Left ventricle myocardium inferior (tissue), 1 donor: Measurements from ENCODE around the gene GABBR2. TPM values are rescaled to one million over a fixed set of nuclear protein-coding genes. Genes with fewer than 3 reads are reported as not detected.

Experiments
- DNase-seq: peaks from one replicate; pipeline ENCODE4 v3.0.0-alpha.2; 2020
- H3K27ac ChIP-seq: fragments of 200-600 bp; replicated peaks from 2 replicates; pipeline ENCODE4 v1.8.0; 2021
- H3K27me3 ChIP-seq: fragments of 200-600 bp; 2 replicates; pipeline ENCODE4 v1.8.0; 2021; ENCODE audit warnings: low read depth
- H3K36me3 ChIP-seq: fragments of 200-600 bp; 2 replicates; pipeline ENCODE4 v1.8.0; 2021
- H3K4me1 ChIP-seq: fragments of 200-600 bp; 2 replicates; pipeline ENCODE4 v1.8.0; 2021
- H3K4me3 ChIP-seq: fragments of 200-600 bp; 2 replicates; pipeline ENCODE4 v1.8.0; 2021; ENCODE audit warnings: mild to moderate bottlenecking, moderate library complexity
- H3K9me3 ChIP-seq: fragments of 200-600 bp; replicated peaks from 2 replicates; pipeline ENCODE4 v1.8.0; 2021
- CTCF ChIP-seq: fragments of 200-600 bp; IDR thresholded peaks from 2 replicates; pipeline ENCODE4 v1.8.0; 2021; ENCODE audit warnings: antibody characterized with exemption, mild to moderate bottlenecking, borderline replicate concordance
- intact Hi-C: fragments of 100-400 bp; cut with micrococcal nuclease; formaldehyde crosslinking; loops from one replicate; pipeline ENCODE4 v1.11.0; 2022
- total RNA-seq: library from RNA; stranded (reverse); fragmentation: NEBNext Ultra II Directional; extraction: Animal tissue kit (Norgen Biotek cat#: 25700); gene quantifications from one replicate; pipeline ENCODE4 v1.2.1, GENCODE V29; 2021
- donor health status: DM: no; HTN: yes; CAD: no; lungs with severe emphysema.

GABBR2 gene
- total RNA-seq, 1 donor from 2014 or later, result 1.1 TPM

- Histone ChIP-seq H3K27me3 (peaks cover 9% of the 10 kb centered on the region), H3K36me3 (no peaks in the 10 kb centered on the region), H3K27ac (no peak overlapping the region), H3K4me3 (no peak overlapping the region), H3K4me1 (peaks cover 12% of the 10 kb centered on the region), H3K9me3 (no peaks in the 10 kb centered on the region)
- intact Hi-C loops, result no loop called here
- no peak for DNase-seq
- no peak for TF ChIP-seq CTCF
Measured at GRCh38 chr9:98481676-98482075, 227.1 kb downstream of the GABBR2 start.

- H3K4me1 ChIP-seq, result peaks cover 12% of the 10 kb centered on the region
- intact Hi-C loops, result no loop called here
- peaks cover 9% of the 10 kb centered on the region for H3K27me3 ChIP-seq
- H3K9me3 ChIP-seq, result no peaks in the 10 kb centered on the region
- H3K27ac ChIP-seq, result no peak overlapping the region
- no peak for TF ChIP-seq CTCF
- no peak overlapping the region for H3K4me3 ChIP-seq
- DNase-seq, result no peak
- no peaks in the 10 kb centered on the region for H3K36me3 ChIP-seq
Measured at GRCh38 chr9:98479967-98480847, 228.5 kb downstream of the GABBR2 start.

DNA sequence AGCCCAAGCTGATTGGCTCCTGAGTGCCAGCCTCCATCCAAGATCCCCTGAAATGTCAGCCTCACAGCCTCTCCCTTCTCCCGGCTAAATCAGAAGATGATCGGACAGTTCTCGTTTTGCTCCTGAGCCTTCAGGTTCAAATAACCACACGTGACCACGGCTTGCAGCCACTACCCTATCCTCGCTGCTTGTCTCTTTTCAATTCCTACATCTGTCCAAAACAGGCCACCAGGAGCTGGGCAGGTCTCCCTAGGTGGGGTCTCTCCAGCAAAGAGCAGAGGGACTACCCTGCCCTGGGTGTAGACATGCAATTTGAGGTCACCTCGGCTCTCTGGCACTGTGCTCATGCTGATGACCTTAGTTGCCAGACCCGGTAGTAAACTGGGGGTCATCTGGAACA is 229.3 kb downstream of the GABBR2 start:
- no peak overlapping the region for H3K27ac ChIP-seq
- H3K4me3 ChIP-seq, result no peak overlapping the region
- no peak for TF ChIP-seq CTCF
- DNase-seq, result no peak
- no peaks in the 10 kb centered on the region for H3K9me3 ChIP-seq
- H3K27me3 ChIP-seq, result peaks cover 9% of the 10 kb centered on the region
- intact Hi-C loops, result no loop called here
- peaks cover 12% of the 10 kb centered on the region for H3K4me1 ChIP-seq
- H3K36me3 ChIP-seq, result no peaks in the 10 kb centered on the region

DNA sequence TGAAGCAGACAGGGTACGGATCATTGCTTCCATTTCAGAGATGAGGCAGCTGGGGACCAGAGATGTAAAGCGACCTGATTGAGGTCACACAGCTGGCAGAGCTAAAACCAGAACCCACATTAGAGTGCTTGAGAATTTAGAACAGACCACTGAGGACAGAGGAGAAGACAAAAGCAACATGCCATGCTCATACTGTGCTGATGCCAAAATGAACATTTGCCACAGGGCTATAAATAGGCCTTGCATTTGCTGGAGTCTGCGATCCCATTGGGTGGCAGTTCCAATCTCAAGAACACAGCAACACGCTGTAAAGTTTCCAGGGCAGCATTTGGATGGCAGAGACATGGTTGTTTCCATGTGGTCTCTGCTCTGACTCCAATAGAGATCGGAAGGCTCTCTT is 230.9 kb downstream of the GABBR2 start:
- no peak for DNase-seq
- H3K27me3 ChIP-seq, result no peaks in the 10 kb centered on the region
- no peaks in the 10 kb centered on the region for H3K9me3 ChIP-seq
- H3K27ac ChIP-seq, result peak overlapping the region; percentile 36
- H3K36me3 ChIP-seq, result no peaks in the 10 kb centered on the region
- H3K4me3 ChIP-seq, result no peak overlapping the region
- intact Hi-C loops, result no loop called here
- peaks cover 12% of the 10 kb centered on the region for H3K4me1 ChIP-seq
- TF ChIP-seq CTCF, result no peak

DNA sequence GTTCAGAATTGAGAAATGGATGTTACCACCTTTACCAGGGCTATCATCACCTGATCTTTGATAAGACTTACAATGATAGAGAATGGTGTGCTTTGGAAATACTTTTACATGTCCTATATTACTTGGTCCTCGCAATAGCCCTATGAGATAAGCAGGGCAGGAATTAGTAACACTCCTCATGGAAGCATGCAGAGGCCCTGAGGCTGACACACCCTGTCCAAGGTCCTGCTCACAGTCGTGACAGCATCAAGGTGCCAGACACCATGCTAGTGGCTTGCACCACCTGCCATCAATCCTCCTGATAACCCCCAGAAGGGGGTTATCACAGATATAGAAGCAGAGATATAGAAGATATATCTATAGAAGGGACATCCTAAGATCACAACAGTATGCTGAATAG is 236.5 kb downstream of the GABBR2 start:
- no peak overlapping the region for H3K4me3 ChIP-seq
- H3K27ac ChIP-seq, result no peak overlapping the region
- no peaks in the 10 kb centered on the region for H3K36me3 ChIP-seq
- TF ChIP-seq CTCF, result no peak
- no peak for DNase-seq
- intact Hi-C loops, result no loop called here
- no peaks in the 10 kb centered on the region for H3K9me3 ChIP-seq
- H3K4me1 ChIP-seq, result no peaks in the 10 kb centered on the region
- H3K27me3 ChIP-seq, result no peaks in the 10 kb centered on the region
